SK-N-SH (cell line): ENCODE measurements around the gene NXNL2. TPM values are rescaled to one million over a fixed set of nuclear protein-coding genes. Genes with fewer than 3 reads are reported as not detected.

ENCODE experiments used
- CTCF ChIA-PET: fragments of 300-600, 350-600 bp; formaldehyde crosslinking; extraction: SDS; loops from one replicate; lab custom pipeline; 2021; lab: Yijun Ruan, JAX
- POLR2A ChIA-PET: fragments of 350-600 bp; sonication (Branson Sonifier 250); formaldehyde crosslinking; extraction: SDS; loops from one replicate; lab custom pipeline; 2020; ENCODE audit warnings: antibody characterized with exemption, inconsistent platforms; lab: Yijun Ruan, JAX
- DNase-seq: peaks from one replicate; pipeline ENCODE4 v3.0.0; 2012
- H2AFZ ChIP-seq: fragments of 200-600 bp; sonication (generic); 2 replicates; pipeline ENCODE4 v1.8.1; 2016; ENCODE audit warnings: antibody characterized with exemption, mild to moderate bottlenecking, low read depth
- H3F3A ChIP-seq: fragments of 200-600 bp; sonication (generic); replicated peaks from 2 replicates; pipeline ENCODE3; 2016; ENCODE audit warnings: antibody characterized with exemption, mild to moderate bottlenecking; ENCODE audit not compliant: insufficient read depth
- H3K27ac ChIP-seq, 2 experiments: fragments of 200-500 bp in 1 of 2; fragments of 200-600 bp in 1 of 2; sonication (Bioruptor generic) in 1 of 2; sonication (generic), shearing (Covaris generic) in 1 of 2; 2 replicates each; pipeline versions ENCODE4 v1.5.1 to v1.6.1; 2014 to 2016; ENCODE audit warnings: low read depth in 2 of 2, inconsistent platforms in 1 of 2, low read length in 1 of 2, mild to moderate bottlenecking in 1 of 2, mixed read lengths in 1 of 2
- H3K27me3 ChIP-seq: fragments of 200-600 bp; sonication (generic), shearing (Covaris generic); 2 replicates; pipeline ENCODE4 v1.6.1; 2016; ENCODE audit warnings: mixed run types; ENCODE audit not compliant: insufficient read depth
- H3K36me3 ChIP-seq, 2 experiments: fragments of 200-500 bp in 1 of 2; fragments of 200-600 bp in 1 of 2; sonication (Bioruptor generic) in 1 of 2; sonication (generic) in 1 of 2; replicated peaks in 1 of 2; 2 replicates each; pipeline versions ENCODE3 to v1.5.1; 2014 to 2016; ENCODE audit warnings: low read length in 1 of 2, mild to moderate bottlenecking in 1 of 2; ENCODE audit not compliant: insufficient read depth in 2 of 2, control insufficient read depth in 1 of 2
- H3K4me1 ChIP-seq, 2 experiments: fragments of 200-500 bp in 1 of 2; fragments of 200-600 bp in 1 of 2; sonication (Bioruptor generic) in 1 of 2; sonication (generic), shearing (Covaris generic) in 1 of 2; 2 replicates each; pipeline versions ENCODE4 v1.5.1 to v1.6.1; 2014 to 2016; ENCODE audit warnings: low read depth in 1 of 2, low read length in 1 of 2, mixed run types in 1 of 2; ENCODE audit not compliant: insufficient read depth in 2 of 2, control insufficient read depth in 1 of 2
- H3K4me2 ChIP-seq: fragments of 200-600 bp; sonication (generic), shearing (Covaris generic); 2 replicates; pipeline ENCODE4 v1.6.1; 2017; ENCODE audit warnings: mixed run types
- H3K4me3 ChIP-seq, 2 experiments: fragments of 200-500 bp in 1 of 2; fragments of 200-600 bp in 1 of 2; sonication (Bioruptor generic) in 1 of 2; sonication (generic), shearing (Covaris generic) in 1 of 2; 2 replicates each; pipeline versions ENCODE4 v1.5.1 to v1.8.1; 2014 to 2016; ENCODE audit warnings: low read depth in 2 of 2, inconsistent platforms in 1 of 2, low read length in 1 of 2, mild to moderate bottlenecking in 1 of 2, mixed read lengths in 1 of 2, moderate library complexity in 1 of 2
- H3K79me2 ChIP-seq: fragments of 200-600 bp; sonication (generic); 2 replicates; pipeline ENCODE4 v1.8.1; 2017; ENCODE audit warnings: mild to moderate bottlenecking; ENCODE audit not compliant: insufficient read depth
- H3K9ac ChIP-seq: fragments of 200-600 bp; sonication (generic); 2 replicates; pipeline ENCODE4 v1.6.1; 2017; ENCODE audit warnings: mixed run types
- H3K9me2 ChIP-seq: fragments of 200-600 bp; sonication (generic); 2 replicates; pipeline ENCODE4 v1.6.1; 2017; ENCODE audit warnings: mixed run types
- H3K9me3 ChIP-seq: fragments of 200-600 bp; sonication (generic); 2 replicates; pipeline ENCODE4 v1.6.1; 2017; ENCODE audit warnings: mixed run types, mild to moderate bottlenecking, moderate library complexity
- H4K20me1 ChIP-seq: fragments of 200-600 bp; sonication (generic); 2 replicates; pipeline ENCODE4 v1.6.1; 2017; ENCODE audit warnings: mild to moderate bottlenecking, mixed run types; ENCODE audit not compliant: insufficient read depth
- CHD2 ChIP-seq: fragments of 150-350 bp; IDR thresholded peaks from 2 replicates; pipeline ENCODE4 v1.6.1; 2018; ENCODE audit warnings: low read length; ENCODE audit not compliant: partially characterized antibody
- CTCF ChIP-seq: fragments of 200-600 bp; sonication (generic); IDR thresholded peaks from 2 replicates; pipeline ENCODE4 v1.6.1; 2017; ENCODE audit warnings: antibody characterized with exemption, mild to moderate bottlenecking, moderate library complexity
- EP300 ChIP-seq, 2 experiments: IDR thresholded peaks; 2 replicates each; pipeline versions ENCODE4 v1.4.0 to v1.6.1; 2012; ENCODE audit warnings: borderline replicate concordance in 1 of 2, low read depth in 1 of 2, low read length in 1 of 2
- EZH2phosphoT487 ChIP-seq: fragments of 200-600 bp; sonication (generic); IDR thresholded peaks from 2 replicates; pipeline ENCODE4 v1.6.1; 2017; ENCODE audit warnings: low read depth, mixed run types, mild to moderate bottlenecking, antibody characterized with exemption, moderate library complexity, borderline replicate concordance
- FOSL2 ChIP-seq: IDR thresholded peaks from 2 replicates; pipeline ENCODE4 v1.4.0; 2012; ENCODE audit warnings: low read depth, mild to moderate bottlenecking, moderate library complexity, borderline replicate concordance
- FOXM1 ChIP-seq: IDR thresholded peaks from 2 replicates; pipeline ENCODE4 v1.4.0; 2012; ENCODE audit warnings: low read depth, mild to moderate bottlenecking
- GABPA ChIP-seq: IDR thresholded peaks from 2 replicates; pipeline ENCODE4 v1.4.0; 2012; ENCODE audit warnings: low read depth, mild to moderate bottlenecking
- MEF2A ChIP-seq: IDR thresholded peaks from 2 replicates; pipeline ENCODE4 v1.4.0; 2012; ENCODE audit warnings: low read depth, borderline replicate concordance
- MXI1 ChIP-seq: IDR thresholded peaks from 2 replicates; pipeline ENCODE4 v1.6.1; 2012; ENCODE audit warnings: mild to moderate bottlenecking, low read depth, low read length, improper control_type of control experiment
- NFIC ChIP-seq: IDR thresholded peaks from 2 replicates; pipeline ENCODE4 v1.4.0; 2012; ENCODE audit warnings: borderline replicate concordance
- POLR2AphosphoS5 ChIP-seq: IDR thresholded peaks from 2 replicates; pipeline ENCODE4 v1.6.1; 2012; ENCODE audit warnings: low read depth, low read length
- RAD21 ChIP-seq: IDR thresholded peaks from 2 replicates; pipeline ENCODE4 v1.6.1; 2012; ENCODE audit warnings: mild to moderate bottlenecking, low read length
- SMC3 ChIP-seq: IDR thresholded peaks from 2 replicates; pipeline ENCODE4 v1.6.1; 2012; ENCODE audit warnings: low read depth, low read length, improper control_type of control experiment
- TAF1 ChIP-seq: IDR thresholded peaks from 2 replicates; pipeline ENCODE4 v1.6.1; 2012; ENCODE audit warnings: low read depth, mild to moderate bottlenecking, low read length, moderate library complexity, borderline replicate concordance
- TCF12 ChIP-seq: IDR thresholded peaks from 2 replicates; pipeline ENCODE4 v1.4.0; 2012
- TEAD4 ChIP-seq: IDR thresholded peaks from 2 replicates; pipeline ENCODE4 v1.4.0; 2012; ENCODE audit warnings: mild to moderate bottlenecking, borderline replicate concordance; ENCODE audit not compliant: insufficient read depth
- YY1 ChIP-seq: IDR thresholded peaks from 2 replicates; pipeline ENCODE4 v1.4.0; 2012; ENCODE audit warnings: low read depth, mild to moderate bottlenecking
- whole genome bisulfite sequencing: methylation state at CpG from one replicate; pipeline ENCODE4 v1.1.6; 2017; ENCODE audit warnings: low lambda C conversion rate; 5-methylcytosine and 5-hydroxymethylcytosine counted together
- polyA plus RNA-seq, 3 experiments: library from polyadenylated mRNA; depleted of rRNA; stranded (reverse); fragments of >200 nt; gene quantifications; 2 replicates each; pipeline ENCODE4 v1.2.3, GENCODE V29; 2012
- TF ChIP-seq, protein P1 (sequence below): IDR thresholded peaks from 2 replicates; pipeline ENCODE4 v1.6.1; 2012; ENCODE audit warnings: mild to moderate bottlenecking, low read depth, low read length, moderate library complexity
- TF ChIP-seq, protein P2 (sequence below): fragments of 150-350 bp; IDR thresholded peaks from 2 replicates; pipeline ENCODE4 v1.6.1; 2016; ENCODE audit warnings: mild to moderate bottlenecking, low read depth, low read length
- TF ChIP-seq, protein P3 (sequence below): IDR thresholded peaks from 2 replicates; pipeline ENCODE4; 2012

The NXNL2 gene
- polyA plus RNA-seq, 1 of the 3 experiments (the other 2 are of a cell fraction) = 3.1 TPM

- Histone ChIP-seq H2AFZ (no peak overlapping the region), H3K9ac (no peak overlapping the region), H3K9me2 (no peaks in the 10 kb centered on the region), H3K9me3 (no peaks in the 10 kb centered on the region), H3K27me3 (no peaks in the 10 kb centered on the region), H3K4me1 (no peaks in the 10 kb centered on the region), H3K4me3 (no peak overlapping the region), H3K79me2 (no peaks in the 10 kb centered on the region), H3K27ac (no peak overlapping the region), H3F3A (no peaks in the 10 kb centered on the region), H4K20me1 (no peaks in the 10 kb centered on the region), H3K4me2 (no peak overlapping the region), H3K36me3 (no peaks in the 10 kb centered on the region)
- WGBS = no CpG with 5 or more reads among the region's 3 CpGs
- ChIA-PET POLR2A (no interaction called here), CTCF (interaction anchor here (1.2 to 2.6 kb wide), 3 partner anchors 11 to 411 kb away, joined by 3 to 9 read pairs (median 5); no protein-coding TSS in a partner anchor)
- TF ChIP-seq TCF12 = no peak
- no peak for TF ChIP-seq MXI1
- TF ChIP-seq, protein P1, sequence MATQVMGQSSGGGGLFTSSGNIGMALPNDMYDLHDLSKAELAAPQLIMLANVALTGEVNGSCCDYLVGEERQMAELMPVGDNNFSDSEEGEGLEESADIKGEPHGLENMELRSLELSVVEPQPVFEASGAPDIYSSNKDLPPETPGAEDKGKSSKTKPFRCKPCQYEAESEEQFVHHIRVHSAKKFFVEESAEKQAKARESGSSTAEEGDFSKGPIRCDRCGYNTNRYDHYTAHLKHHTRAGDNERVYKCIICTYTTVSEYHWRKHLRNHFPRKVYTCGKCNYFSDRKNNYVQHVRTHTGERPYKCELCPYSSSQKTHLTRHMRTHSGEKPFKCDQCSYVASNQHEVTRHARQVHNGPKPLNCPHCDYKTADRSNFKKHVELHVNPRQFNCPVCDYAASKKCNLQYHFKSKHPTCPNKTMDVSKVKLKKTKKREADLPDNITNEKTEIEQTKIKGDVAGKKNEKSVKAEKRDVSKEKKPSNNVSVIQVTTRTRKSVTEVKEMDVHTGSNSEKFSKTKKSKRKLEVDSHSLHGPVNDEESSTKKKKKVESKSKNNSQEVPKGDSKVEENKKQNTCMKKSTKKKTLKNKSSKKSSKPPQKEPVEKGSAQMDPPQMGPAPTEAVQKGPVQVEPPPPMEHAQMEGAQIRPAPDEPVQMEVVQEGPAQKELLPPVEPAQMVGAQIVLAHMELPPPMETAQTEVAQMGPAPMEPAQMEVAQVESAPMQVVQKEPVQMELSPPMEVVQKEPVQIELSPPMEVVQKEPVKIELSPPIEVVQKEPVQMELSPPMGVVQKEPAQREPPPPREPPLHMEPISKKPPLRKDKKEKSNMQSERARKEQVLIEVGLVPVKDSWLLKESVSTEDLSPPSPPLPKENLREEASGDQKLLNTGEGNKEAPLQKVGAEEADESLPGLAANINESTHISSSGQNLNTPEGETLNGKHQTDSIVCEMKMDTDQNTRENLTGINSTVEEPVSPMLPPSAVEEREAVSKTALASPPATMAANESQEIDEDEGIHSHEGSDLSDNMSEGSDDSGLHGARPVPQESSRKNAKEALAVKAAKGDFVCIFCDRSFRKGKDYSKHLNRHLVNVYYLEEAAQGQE = no peak
- TF ChIP-seq CHD2 = no peak
- no peak for TF ChIP-seq FOSL2
- TF ChIP-seq POLR2AphosphoS5 = no peak
- no peak for TF ChIP-seq TAF1
- TF ChIP-seq FOXM1 = no peak
- TF ChIP-seq TEAD4 = no peak
- TF ChIP-seq, protein P2, sequence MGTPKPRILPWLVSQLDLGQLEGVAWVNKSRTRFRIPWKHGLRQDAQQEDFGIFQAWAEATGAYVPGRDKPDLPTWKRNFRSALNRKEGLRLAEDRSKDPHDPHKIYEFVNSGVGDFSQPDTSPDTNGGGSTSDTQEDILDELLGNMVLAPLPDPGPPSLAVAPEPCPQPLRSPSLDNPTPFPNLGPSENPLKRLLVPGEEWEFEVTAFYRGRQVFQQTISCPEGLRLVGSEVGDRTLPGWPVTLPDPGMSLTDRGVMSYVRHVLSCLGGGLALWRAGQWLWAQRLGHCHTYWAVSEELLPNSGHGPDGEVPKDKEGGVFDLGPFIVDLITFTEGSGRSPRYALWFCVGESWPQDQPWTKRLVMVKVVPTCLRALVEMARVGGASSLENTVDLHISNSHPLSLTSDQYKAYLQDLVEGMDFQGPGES = no peak
- no peak for TF ChIP-seq EP300 (IDR thresholded peaks at IDR 0.05; ENCODE audit: borderline replicate concordance in 1 of 2, low read depth in 1 of 2, low read length in 1 of 2)
- no peak for TF ChIP-seq RAD21
- TF ChIP-seq MEF2A = no peak
- TF ChIP-seq YY1 = no peak
- TF ChIP-seq SMC3 = no peak
- no peak for TF ChIP-seq NFIC
- no peak for TF ChIP-seq GABPA
- TF ChIP-seq EZH2phosphoT487 = no peak
- no peak for TF ChIP-seq CTCF
- TF ChIP-seq, protein P3, sequence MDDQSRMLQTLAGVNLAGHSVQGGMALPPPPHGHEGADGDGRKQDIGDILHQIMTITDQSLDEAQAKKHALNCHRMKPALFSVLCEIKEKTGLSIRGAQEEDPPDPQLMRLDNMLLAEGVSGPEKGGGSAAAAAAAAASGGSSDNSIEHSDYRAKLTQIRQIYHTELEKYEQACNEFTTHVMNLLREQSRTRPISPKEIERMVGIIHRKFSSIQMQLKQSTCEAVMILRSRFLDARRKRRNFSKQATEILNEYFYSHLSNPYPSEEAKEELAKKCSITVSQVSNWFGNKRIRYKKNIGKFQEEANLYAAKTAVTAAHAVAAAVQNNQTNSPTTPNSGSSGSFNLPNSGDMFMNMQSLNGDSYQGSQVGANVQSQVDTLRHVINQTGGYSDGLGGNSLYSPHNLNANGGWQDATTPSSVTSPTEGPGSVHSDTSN = no peak
- DNase-seq = no peak
Measured at GRCh38 chr9:88589656-88590055, 54.7 kb downstream of the NXNL2 start.
